GM10248 (cell line): Measurements from ENCODE around the gene RAB40C.

ENCODE experiments used
- CTCF ChIA-PET: fragments of 300-600 bp; sonication (Branson Sonifier 250); formaldehyde crosslinking; extraction: SDS; loops from one replicate; lab custom pipeline; 2021; ENCODE audit warnings: antibody characterized with exemption; lab: Yijun Ruan, JAX
- POLR2A ChIA-PET: fragments of 350-650 bp; sonication (Branson Sonifier 250); formaldehyde crosslinking; extraction: SDS; loops from one replicate; lab custom pipeline; 2020; ENCODE audit warnings: antibody characterized with exemption; lab: Yijun Ruan, JAX
- DNase-seq: peaks from one replicate; pipeline ENCODE4 v3.0.0; 2012; ENCODE audit errors: extremely low spot score
- TF ChIP-seq, protein P1 (sequence below): IDR thresholded peaks from 2 replicates; pipeline ENCODE4 v1.5.1; 2012; ENCODE audit warnings: mild to moderate bottlenecking, low read depth; ENCODE audit errors: extremely low read depth, missing control alignments, control extremely low read depth

The RAB40C gene

DNA sequence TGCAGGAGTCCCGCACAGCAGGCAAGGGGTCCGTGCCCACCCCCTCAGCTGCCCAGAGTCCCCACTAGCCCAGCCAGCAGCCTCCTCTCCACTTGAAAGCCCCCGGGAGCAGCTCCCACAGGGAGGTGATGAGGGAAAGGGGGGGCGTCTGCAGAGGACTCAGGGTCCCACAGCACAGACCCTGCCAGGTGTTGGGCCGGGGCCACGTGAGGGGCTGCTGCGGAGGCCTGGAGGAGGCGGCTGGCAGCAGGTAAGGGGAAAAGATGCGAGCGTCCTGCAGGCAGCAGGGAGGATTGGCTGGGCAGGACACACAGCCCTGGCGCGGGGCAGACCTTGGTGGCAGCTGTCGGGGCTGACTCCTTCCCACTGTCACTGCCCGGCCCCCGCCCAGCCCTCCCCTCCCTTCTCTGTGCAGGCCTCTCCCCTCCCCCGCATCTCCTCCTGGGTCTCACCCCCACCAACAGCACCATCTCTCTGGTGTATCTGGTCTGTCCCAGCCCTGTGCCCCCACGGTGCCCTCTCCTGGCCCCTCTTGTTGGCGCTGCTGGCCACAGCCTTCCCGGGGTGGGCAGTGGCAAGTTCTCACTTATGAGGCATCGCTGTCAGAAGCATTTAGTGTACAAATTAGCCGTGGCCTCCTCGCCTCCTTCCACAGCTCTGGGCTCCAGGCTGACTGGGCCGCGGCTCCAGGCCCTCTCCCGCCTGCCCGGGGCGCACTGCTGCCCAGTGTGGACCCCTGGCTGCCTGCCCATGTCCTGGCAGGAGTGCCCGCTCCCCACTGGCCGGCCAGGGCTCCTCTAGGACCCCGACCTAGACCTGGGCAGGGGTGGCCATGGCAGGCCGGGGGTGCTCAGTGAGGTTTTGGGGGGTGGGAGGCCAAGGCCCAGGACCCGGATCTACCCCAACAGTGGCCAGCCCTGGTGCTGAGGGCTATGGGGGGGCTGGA is 34.1 kb upstream of the RAB40C start:
- ChIA-PET CTCF (no interaction called here), POLR2A (no interaction called here)
- DNase-seq, result no peak

GRCh38 chr16:556474-557173 is 33.2 kb upstream of the RAB40C start:
- no peak for DNase-seq
- TF ChIP-seq, protein P1, sequence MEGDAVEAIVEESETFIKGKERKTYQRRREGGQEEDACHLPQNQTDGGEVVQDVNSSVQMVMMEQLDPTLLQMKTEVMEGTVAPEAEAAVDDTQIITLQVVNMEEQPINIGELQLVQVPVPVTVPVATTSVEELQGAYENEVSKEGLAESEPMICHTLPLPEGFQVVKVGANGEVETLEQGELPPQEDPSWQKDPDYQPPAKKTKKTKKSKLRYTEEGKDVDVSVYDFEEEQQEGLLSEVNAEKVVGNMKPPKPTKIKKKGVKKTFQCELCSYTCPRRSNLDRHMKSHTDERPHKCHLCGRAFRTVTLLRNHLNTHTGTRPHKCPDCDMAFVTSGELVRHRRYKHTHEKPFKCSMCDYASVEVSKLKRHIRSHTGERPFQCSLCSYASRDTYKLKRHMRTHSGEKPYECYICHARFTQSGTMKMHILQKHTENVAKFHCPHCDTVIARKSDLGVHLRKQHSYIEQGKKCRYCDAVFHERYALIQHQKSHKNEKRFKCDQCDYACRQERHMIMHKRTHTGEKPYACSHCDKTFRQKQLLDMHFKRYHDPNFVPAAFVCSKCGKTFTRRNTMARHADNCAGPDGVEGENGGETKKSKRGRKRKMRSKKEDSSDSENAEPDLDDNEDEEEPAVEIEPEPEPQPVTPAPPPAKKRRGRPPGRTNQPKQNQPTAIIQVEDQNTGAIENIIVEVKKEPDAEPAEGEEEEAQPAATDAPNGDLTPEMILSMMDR, result no peak
- ChIA-PET POLR2A (no interaction called here), CTCF (no interaction called here)

More for the DNA sequence above, 34.1 kb upstream of the RAB40C start:
- TF ChIP-seq, protein P1, result no peak

DNA sequence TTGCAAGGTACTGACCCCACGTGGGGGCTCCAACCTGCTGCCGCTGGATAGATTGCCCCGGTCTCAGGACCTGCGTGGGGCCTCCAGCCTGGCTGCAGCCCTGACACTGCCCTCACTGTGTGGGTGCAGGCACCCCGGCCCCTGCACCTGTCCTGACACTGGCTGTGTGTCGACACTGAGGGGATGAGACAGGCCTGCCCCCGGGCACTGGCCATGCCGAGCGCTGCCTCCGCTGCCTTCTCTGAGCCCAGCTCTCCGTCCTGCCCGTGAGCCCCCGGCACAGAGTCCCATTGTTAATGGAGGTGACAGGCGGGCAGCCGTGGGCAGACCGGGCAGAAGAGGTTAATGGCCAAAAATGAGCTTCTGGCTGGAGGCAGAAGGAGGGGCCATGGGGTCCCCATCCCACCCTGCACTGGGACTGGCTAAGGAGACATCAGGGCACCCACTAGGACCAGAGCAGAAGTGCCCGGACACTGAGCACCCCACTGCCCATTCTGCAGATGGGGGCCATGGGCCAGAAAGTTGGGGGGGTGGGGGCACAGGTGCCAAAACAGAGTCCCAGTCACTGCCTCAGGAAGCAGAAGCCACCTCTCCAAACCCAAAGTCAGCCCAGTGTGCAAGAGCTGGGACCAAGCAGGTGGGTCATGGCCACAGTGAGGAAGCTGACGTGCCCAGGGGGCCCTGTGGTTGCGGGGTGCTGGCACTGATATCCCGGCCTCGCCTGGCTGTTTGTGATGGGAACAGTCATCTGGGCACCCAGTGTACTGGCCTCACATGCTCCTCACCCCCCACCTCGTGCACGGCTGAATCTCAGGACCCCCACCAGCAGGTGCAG is 32.2 kb upstream of the RAB40C start:
- DNase-seq, result no peak
- TF ChIP-seq, protein P1, result no peak
- CTCF ChIA-PET, result no interaction called here
- POLR2A ChIA-PET, result no interaction called here

GRCh38 chr16:558298-559020 is 31.4 kb upstream of the RAB40C start:
- no peak for DNase-seq
- ChIA-PET POLR2A (no interaction called here), CTCF (no interaction called here)
- TF ChIP-seq, protein P1, result no peak

DNA sequence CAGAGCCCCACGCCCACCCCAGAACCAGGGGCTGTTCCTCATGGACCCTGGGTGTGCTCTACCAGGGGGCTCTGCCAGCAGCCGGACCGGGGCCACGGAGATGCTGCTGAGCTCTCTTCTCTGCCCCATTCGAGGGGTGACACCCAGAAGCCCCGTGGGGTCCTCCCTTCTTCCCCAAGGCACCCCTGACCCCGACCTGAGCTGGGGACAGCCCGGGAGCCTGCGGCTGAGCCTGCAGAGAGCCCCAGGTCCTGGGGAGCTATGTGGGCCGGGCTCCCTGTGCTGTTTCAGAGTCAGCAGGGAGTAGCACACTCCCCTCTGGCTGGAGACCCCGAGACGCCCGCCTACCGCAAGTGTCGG is 30.9 kb upstream of the RAB40C start:
- POLR2A ChIA-PET, result no interaction called here
- CTCF ChIA-PET, result no interaction called here
- TF ChIP-seq, protein P1, result no peak
- no peak for DNase-seq
